LNCaP clone FGC (cell line): ENCODE data around the gene SCYGR7.

ENCODE experiments used
- DNase-seq: peaks from one replicate; pipeline ENCODE4 v3.0.0-alpha.2; 2011; ENCODE audit warnings: low read depth
- H3K4me3 ChIP-seq: 2 replicates; pipeline ENCODE4 v1.5.1; 2011; ENCODE audit warnings: mild to moderate bottlenecking, low read depth, low read length, control low read depth
- CTCF ChIP-seq: IDR thresholded peaks from 2 replicates; pipeline ENCODE4 v1.5.1; 2012; ENCODE audit warnings: mild to moderate bottlenecking; ENCODE audit not compliant: control insufficient read depth, insufficient read depth; ENCODE audit errors: extremely low read depth

Gene SCYGR7, protein sequence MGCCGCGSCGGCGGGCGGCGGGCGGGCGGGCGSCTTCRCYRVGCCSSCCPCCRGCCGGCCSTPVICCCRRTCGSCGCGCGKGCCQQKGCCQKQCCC

GRCh38 chr2:227728035-227728434 is at the start of gene SCYGR7:
Gene SCYGR7, plus strand, starts transcription at chr2:227728335. Its CDS starts 0 bp downstream, at chr2:227728335.
- DNase-seq: no peak
- no peak within 1 kb of the TSS for H3K4me3 ChIP-seq
- TF ChIP-seq CTCF: no peak

DNA sequence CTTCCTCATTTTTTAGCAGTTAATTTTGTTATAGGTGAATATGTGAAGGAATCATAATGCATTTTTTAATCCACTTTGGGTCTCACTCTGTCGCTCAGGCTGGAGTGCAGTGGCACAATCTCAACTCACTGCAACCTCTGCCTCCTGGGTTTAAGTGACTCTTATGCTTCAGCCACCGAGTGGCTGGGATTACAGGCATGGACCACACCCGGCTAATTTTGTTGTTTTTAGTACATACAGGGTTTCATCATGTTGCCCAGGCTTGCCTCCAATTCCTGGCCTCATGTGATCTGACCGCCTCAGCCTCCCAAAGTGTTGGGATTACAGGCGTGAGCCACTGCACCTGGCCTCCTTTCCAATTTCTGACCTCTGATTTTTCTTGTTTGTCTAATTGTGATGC is 43.9 kb upstream of the SCYGR7 start:
- no peak overlapping the region for H3K4me3 ChIP-seq
- no peak for DNase-seq
- TF ChIP-seq CTCF: no peak

DNA sequence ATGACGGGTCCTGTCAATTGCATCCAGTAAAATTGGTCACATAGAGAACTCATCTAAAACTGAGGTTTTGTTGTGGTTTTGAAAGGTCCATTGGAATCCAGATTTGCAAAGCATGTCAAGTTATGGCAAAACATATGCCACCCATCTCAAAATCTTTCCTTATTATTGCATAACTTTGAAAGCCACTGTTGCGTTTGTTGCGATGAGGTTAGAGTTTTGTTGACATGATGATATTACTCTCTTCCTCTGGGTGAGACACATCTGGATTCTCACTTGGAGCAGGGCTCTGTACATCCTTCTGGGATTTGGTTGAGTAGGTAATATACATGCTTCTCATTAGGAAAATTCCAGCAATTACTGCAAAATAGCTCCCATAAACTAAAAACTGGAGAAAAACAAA is 40.9 kb upstream of the SCYGR7 start:
- H3K4me3 ChIP-seq: no peak overlapping the region
- no peak for TF ChIP-seq CTCF
- DNase-seq: no peak

DNA sequence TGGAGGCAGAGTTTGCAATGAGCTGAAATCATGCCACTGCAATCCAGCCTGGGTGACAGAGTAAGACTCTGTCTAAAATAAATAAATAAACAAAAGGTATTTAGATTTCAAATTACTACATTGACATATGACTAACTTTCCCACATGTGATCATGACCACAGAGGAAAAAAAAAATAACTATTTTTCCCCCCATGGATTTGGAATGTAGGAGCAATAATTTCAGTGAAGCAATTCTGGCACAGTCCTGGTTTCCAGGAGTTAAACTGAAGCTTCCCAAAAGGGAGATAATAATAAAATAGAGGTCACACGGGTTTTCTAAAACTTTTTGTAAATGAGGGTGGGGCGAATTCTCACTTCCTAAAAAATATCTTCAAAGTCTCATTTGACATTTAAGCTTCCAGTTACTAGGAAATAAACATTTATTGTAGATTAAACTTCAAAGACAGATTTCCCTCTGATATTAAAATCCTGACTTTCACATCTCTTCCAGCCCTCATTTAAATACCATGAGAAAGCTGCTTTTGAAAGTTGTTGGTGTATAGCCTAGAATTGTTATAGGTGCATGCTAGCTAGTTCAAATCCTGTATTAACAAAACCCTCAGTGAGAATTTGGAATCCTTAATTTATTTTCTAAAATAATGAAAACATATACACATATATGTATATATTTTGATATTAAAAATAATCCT is 31.0 kb upstream of the SCYGR7 start:
- no peak overlapping the region for H3K4me3 ChIP-seq
- no peak for TF ChIP-seq CTCF
- no peak for DNase-seq

DNA sequence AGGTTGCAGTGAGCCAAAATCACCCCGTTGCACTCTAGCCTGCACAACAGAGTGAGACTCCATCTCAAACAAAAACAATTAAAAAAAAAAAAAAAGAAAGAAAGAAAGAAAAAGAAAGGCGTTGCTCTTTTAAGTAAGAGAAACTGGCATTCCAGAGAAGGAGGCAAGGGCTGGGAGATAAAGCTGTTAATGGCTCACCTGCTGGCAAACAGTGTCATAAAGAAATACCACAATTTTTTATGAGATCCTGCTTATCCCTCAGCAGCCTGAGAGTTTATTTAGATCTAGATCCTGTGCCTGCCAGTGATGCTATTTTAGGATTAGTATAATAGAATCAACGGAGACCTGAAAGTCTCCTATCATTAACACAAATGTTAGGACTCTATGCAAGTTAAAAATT is 26.6 kb upstream of the SCYGR7 start:
- TF ChIP-seq CTCF: no peak
- DNase-seq: no peak

DNA sequence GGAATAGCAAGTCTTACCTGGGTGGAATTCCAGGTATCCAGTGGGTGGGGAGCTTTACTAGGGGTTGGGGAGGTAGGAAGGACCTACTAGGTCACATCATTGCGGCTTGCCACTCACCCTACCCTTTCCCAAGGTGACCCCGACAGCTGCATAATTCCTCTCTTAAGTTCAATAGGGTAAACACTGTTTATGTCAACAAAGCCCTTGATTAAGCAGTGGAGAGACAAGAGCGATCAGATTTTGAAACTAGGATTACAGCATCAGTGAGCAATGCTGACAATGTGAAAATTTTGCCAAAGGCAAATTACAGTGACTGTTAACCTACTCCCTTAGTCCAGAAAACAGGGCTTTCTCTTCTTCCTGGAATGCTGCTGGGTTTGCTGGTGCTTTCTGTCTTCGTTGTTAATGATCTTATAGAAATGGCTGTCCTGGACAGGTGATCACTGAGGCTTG is 24.8 kb upstream of the SCYGR7 start:
- no peak for TF ChIP-seq CTCF
- H3K4me3 ChIP-seq: no peak overlapping the region
- no peak for DNase-seq

More for the DNA sequence above, 26.6 kb upstream of the SCYGR7 start:
- H3K4me3 ChIP-seq: no peak overlapping the region

DNA sequence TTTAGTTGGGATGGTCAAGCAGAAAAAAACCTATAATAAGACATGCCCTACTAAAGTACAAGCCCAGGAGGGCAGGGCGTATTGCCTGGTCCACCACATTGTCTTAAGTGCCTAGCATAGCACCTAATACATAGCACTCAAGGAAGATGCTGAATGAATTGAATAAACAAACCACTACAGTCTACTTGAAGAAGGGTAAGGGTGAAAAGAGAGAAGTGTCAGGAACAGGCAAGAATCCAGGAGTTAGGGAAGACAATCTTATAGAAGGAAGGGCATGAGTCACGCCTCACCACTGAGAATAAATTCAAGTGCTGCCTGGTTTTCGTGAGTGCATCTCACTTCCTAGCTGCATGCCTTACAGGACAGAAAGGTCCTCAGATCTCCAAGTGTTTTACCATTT is 24.2 kb upstream of the SCYGR7 start:
- DNase-seq: no peak
- no peak for TF ChIP-seq CTCF
- no peak overlapping the region for H3K4me3 ChIP-seq
